Right lobe of liver (tissue), 6 donors: ENCODE measurements around the gene RHOU. TPM values are rescaled to one million over a fixed set of nuclear protein-coding genes. Genes with fewer than 3 reads are reported as not detected.

ENCODE experiments used
- ATAC-seq, 4 donors: fragments of 200-7000 bp; cut with Tn5 transposase; one replicate each; pipeline ENCODE4 v1.9.1; 2020; ENCODE audit warnings: mild to moderate bottlenecking in 4 of 4, moderate library complexity in 4 of 4
- DNase-seq, 3 donors: peaks; one replicate each; pipeline ENCODE4 v3.0.0-alpha.2; 2020
- H3K27ac ChIP-seq, 3 donors: fragments of 200-600 bp; one replicate each; pipeline ENCODE4 v1.8.0; 2022
- H3K27me3 ChIP-seq, 2 donors: fragments of 200-600 bp; one replicate each; pipeline ENCODE4 v1.8.0; 2022
- H3K36me3 ChIP-seq, 4 donors: fragments of 200-600 bp; sonication (generic) in 1 of 4; one replicate each; pipeline versions ENCODE4 v1.5.1 to v1.8.0; 2017 to 2022; ENCODE audit warnings: control low read depth in 1 of 4
- H3K4me1 ChIP-seq, 4 donors: fragments of 200-600 bp; sonication (generic) in 1 of 4; one replicate each; pipeline versions ENCODE4 v1.5.1 to v1.8.0; 2017 to 2022; ENCODE audit warnings: control low read depth in 1 of 4
- H3K4me3 ChIP-seq, 3 donors: fragments of 200-600 bp; one replicate each; pipeline ENCODE4 v1.8.0; 2022
- H3K9me3 ChIP-seq, 4 donors: fragments of 200-600 bp; sonication (generic) in 1 of 4; one replicate each; pipeline versions ENCODE4 v1.5.1 to v1.8.0; 2017 to 2022; ENCODE audit warnings: control low read depth in 1 of 4
- POLR2A ChIP-seq: fragments of 450-650 bp; IDR thresholded peaks from one replicate; pipeline ENCODE4 v1.6.1; 2017; ENCODE audit warnings: antibody characterized with exemption, mild to moderate bottlenecking
- WGBS: methylation state at CpG from one replicate; pipeline ENCODE4 v1.1.6; 2018; ENCODE audit warnings: low coverage, low lambda C conversion rate; ENCODE audit not compliant: insufficient coverage; ENCODE audit errors: missing lambda C conversion rate; 5-methylcytosine and 5-hydroxymethylcytosine counted together
- intact Hi-C, 2 donors: fragments of 100-400 bp; cut with DNase I; formaldehyde crosslinking; loops; one replicate each; pipeline versions ENCODE4 v1.11.2 to v1.14.1; 2022
- total RNA-seq, 6 experiments: library from RNA; depleted of rRNA in 2 of 6; stranded (reverse); fragments of >200 nt in 2 of 6; fragmentation: NEBNext Ultra II Directional in 3 of 6; extraction: Animal tissue kit (Norgen Biotek cat#: 25700) in 3 of 6; gene quantifications; one replicate each; pipeline versions ENCODE4 v1.1.0 to v1.2.4, GENCODE V29; 2016 to 2023
- TF ChIP-seq, protein P1 (sequence below), 4 donors: fragments of 200-600 bp in 3 of 4; fragments of 450-650 bp in 1 of 4; IDR thresholded peaks; one replicate each; pipeline versions ENCODE4 v1.5.1 to v1.8.0; 2016 to 2022; ENCODE audit warnings: antibody characterized with exemption in 4 of 4, mild to moderate bottlenecking in 2 of 4
- donor health status: DM: no; HTN: yes; CAD: no.
- donor health status: DM: no; HTN: no; CAD: no.
- donor health status: DM: no; HTN: no; CAD: no.
- donor health status: DM: no; HTN: yes; CAD: no.
- donor health status: DM: no; HTN: yes; CAD: no.

The RHOU gene
- total RNA-seq, 6 experiments from 2014 or later, result 16.6 to 22.2 (median 19.6) TPM

DNA sequence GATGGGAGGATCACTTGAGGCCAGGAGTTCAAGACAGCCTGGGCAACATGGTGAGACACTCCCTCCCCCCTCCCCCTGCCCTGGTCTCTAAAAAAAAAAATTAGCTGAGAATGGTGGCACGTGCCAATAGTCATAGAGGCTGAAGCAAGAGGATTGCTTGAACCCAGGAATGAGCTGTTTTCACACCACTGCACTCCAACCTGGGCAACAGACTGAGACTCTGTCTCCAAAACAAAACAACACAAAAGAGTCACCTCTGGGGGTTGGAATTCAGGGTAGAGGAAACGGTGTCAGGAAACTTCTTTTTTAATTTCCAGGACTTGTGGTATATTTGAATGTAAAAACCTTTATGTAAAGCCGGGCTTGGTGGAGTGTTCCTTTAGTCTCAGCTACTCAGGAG, 43.2 kb downstream of the RHOU start:
- H3K27ac ChIP-seq, result no peak overlapping the region
- no peak for ATAC-seq
- H3K36me3 ChIP-seq, result no peaks in the 10 kb centered on the region
- intact Hi-C loops, result no loop called here
- H3K9me3 ChIP-seq, result no peaks in the 10 kb centered on the region
- WGBS, result 85% methylated on average over 3 of the region's 3 CpGs
- TF ChIP-seq, protein P1, sequence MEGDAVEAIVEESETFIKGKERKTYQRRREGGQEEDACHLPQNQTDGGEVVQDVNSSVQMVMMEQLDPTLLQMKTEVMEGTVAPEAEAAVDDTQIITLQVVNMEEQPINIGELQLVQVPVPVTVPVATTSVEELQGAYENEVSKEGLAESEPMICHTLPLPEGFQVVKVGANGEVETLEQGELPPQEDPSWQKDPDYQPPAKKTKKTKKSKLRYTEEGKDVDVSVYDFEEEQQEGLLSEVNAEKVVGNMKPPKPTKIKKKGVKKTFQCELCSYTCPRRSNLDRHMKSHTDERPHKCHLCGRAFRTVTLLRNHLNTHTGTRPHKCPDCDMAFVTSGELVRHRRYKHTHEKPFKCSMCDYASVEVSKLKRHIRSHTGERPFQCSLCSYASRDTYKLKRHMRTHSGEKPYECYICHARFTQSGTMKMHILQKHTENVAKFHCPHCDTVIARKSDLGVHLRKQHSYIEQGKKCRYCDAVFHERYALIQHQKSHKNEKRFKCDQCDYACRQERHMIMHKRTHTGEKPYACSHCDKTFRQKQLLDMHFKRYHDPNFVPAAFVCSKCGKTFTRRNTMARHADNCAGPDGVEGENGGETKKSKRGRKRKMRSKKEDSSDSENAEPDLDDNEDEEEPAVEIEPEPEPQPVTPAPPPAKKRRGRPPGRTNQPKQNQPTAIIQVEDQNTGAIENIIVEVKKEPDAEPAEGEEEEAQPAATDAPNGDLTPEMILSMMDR (IDR thresholded peaks at IDR 0.05), result no peak
- no peak for DNase-seq
- no peak overlapping the region for H3K4me3 ChIP-seq
- H3K4me1 ChIP-seq, result peaks cover 0 to 6% (median 0%) of the 10 kb centered on the region in 4 donors
- H3K27me3 ChIP-seq, result no peaks in the 10 kb centered on the region

DNA sequence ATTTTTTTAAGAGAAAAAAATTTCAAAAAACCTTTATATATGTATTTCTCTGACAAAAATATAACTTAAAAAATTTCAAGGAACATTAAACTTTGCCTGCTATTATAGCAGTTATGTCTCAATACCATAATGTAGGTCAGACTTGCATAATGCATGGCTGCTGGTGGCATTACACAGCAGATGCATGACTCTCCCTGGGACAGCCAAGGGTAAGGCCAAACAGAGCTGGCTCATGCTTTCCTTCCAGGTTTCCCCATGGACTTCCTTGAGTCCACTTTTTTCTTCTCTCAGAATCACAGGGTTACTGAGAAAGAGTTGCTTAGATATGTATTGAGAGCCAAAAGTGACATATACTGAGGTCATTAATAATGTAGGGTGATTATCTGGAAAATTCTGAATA, 43.7 kb downstream of the RHOU start:
- DNase-seq (no peak), ATAC-seq (no peak)
- H3K4me3 ChIP-seq, result no peak overlapping the region
- H3K4me1 ChIP-seq, result peaks cover 0 to 9% (median 0%) of the 10 kb centered on the region in 4 donors
- no peak for TF ChIP-seq POLR2A
- TF ChIP-seq, protein P1 (IDR thresholded peaks at IDR 0.05), result no peak
- H3K9me3 ChIP-seq, result no peaks in the 10 kb centered on the region
- H3K36me3 ChIP-seq, result no peaks in the 10 kb centered on the region
- intact Hi-C loops, result no loop called here
- no peaks in the 10 kb centered on the region for H3K27me3 ChIP-seq
- no peak overlapping the region for H3K27ac ChIP-seq

DNA sequence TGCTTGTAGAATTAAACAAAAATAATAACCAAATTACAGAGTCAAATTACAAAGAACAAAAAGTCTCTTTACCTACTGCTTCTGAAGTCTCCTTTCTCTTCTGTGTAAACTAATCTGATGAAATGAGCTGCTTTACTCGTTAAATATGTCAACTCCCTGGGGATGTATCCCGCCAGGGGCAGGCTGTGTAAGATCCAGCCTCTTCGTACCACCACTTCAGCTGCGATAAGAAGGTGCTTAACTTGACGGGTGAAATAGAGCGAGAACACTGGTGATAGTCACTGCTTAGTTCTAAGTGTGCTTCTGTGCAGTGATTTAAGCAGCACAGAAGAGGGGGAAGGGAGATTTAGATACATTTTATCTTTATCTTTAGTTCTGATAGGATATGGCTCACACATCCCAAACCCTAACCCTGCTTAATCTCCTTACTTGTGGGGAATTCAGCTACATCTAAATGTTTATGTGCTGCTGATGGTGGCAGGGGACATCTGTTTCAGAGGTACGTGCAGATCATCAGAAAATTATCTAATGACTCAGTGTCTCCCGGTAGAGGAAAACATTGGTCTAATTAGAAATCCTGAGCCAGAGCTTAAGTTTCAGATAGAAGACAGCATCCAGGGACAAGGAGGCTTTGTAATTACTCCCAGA, 46.0 kb downstream of the RHOU start:
- H3K4me1 ChIP-seq, result peaks cover 0 to 9% (median 0%) of the 10 kb centered on the region in 4 donors
- DNase-seq (no peak), ATAC-seq (no peak)
- no peak overlapping the region for H3K27ac ChIP-seq
- intact Hi-C loops, result no loop called here
- H3K36me3 ChIP-seq, result no peaks in the 10 kb centered on the region
- H3K9me3 ChIP-seq, result no peaks in the 10 kb centered on the region
- H3K4me3 ChIP-seq, result no peak overlapping the region
- 72% methylated on average over 8 of the region's 8 CpGs for WGBS
- no peak for TF ChIP-seq POLR2A
- TF ChIP-seq, protein P1 (IDR thresholded peaks at IDR 0.05), result no peak
- H3K27me3 ChIP-seq, result no peaks in the 10 kb centered on the region

DNA sequence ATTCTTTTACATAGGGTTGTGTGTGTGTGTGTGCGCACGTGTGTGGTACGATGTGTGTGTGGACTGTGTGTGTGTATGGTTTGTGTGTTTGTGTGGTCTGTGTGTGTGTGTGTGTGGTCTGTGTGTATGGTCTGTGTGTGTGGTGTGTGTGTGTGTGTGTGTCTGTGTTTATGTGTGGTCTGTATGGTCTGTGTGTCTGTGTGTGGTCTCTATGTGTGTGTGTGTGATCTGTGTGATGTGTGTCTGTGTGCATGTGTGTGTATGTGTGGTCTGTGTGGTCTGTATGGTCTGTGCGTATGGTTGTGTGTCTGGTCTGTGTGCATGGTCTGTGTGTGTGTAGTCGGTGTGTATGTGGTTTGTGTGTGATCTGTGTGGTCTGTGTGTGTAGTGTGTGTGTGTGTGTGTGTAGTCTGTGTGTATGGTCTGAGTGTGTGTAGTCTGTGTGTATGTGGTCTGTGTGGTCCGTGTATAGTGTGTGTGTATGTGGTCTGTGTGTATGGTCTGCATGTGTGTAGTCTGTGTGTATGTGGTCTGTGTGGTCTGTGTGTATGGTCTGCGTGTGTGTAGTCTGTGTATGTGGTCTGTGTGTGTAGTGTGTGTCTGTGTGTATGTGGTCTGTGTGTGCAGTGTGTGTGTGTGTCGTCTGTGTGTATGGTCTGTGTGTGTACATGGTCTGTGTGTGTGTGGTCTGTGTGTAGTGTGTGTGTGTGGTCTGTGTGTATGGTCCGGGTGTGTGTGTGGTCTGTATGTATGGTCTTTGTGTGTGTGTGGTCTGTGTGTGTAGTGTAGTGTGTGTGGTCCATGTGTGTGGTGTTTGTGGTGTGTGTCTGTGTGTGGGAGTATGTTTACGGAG, 46.8 kb downstream of the RHOU start:
- Histone ChIP-seq H3K4me1 (peaks cover 0 to 9% (median 0%) of the 10 kb centered on the region in 4 donors), H3K9me3 (no peaks in the 10 kb centered on the region), H3K36me3 (no peaks in the 10 kb centered on the region), H3K27ac (no peak overlapping the region), H3K4me3 (no peak overlapping the region), H3K27me3 (no peaks in the 10 kb centered on the region)
- DNase-seq, result no peak
- intact Hi-C loops, result no loop called here
- no peak for ATAC-seq
- TF ChIP-seq, protein P1 (IDR thresholded peaks at IDR 0.05), result no peak
- TF ChIP-seq POLR2A, result no peak
- 59% methylated on average over 6 of the region's 10 CpGs for WGBS
